ENCODE measurements around the gene PLA2G4D.

Gene PLA2G4D

GRCh38 chr15:42094512-42094963 lies at the start of gene PLA2G4D:
TSS of gene PLA2G4D (minus strand) at chr15:42094562. CDS start at chr15:42094459, 103 bp downstream.
- DNase-seq = no peak

- no peak for DNase-seq
Observed at GRCh38 chr15:42143356-42143755, 49.0 kb upstream of the PLA2G4D start.

GRCh38 chr15:42141795-42142667 lies 47.7 kb upstream of the PLA2G4D start:
- DNase-seq = no peak

GRCh38 chr15:42141246-42141645 lies 46.9 kb upstream of the PLA2G4D start:
- DNase-seq = no peak

GRCh38 chr15:42140383-42141070 lies 46.2 kb upstream of the PLA2G4D start:
- no peak for DNase-seq

GRCh38 chr15:42139596-42139995 lies 45.2 kb upstream of the PLA2G4D start:
- no peak for DNase-seq

- DNase-seq = no peak
Observed at GRCh38 chr15:42138968-42139386, 44.6 kb upstream of the PLA2G4D start.

- DNase-seq = no peak
Observed at GRCh38 chr15:42138411-42138810, 44.0 kb upstream of the PLA2G4D start.

GRCh38 chr15:42137461-42138261 lies 43.3 kb upstream of the PLA2G4D start:
- DNase-seq = peak; percentile 51

GRCh38 chr15:42136513-42136912 lies 42.2 kb upstream of the PLA2G4D start:
- no peak for DNase-seq

- DNase-seq = no peak
Observed at GRCh38 chr15:42135351-42135750, 41.0 kb upstream of the PLA2G4D start.

- no peak for DNase-seq
Observed at GRCh38 chr15:42134617-42135245, 40.4 kb upstream of the PLA2G4D start.

- peak; percentile 25 for DNase-seq
Observed at GRCh38 chr15:42133886-42134502, 39.6 kb upstream of the PLA2G4D start.

GRCh38 chr15:42133356-42133755 lies 39.0 kb upstream of the PLA2G4D start:
- DNase-seq = no peak

GRCh38 chr15:42131826-42132806 lies 37.8 kb upstream of the PLA2G4D start:
- DNase-seq = no peak

GRCh38 chr15:42131006-42131405 lies 36.6 kb upstream of the PLA2G4D start:
- no peak for DNase-seq

- no peak for DNase-seq
Observed at GRCh38 chr15:42130246-42130986, 36.1 kb upstream of the PLA2G4D start.

GRCh38 chr15:42129364-42129763 lies 35.0 kb upstream of the PLA2G4D start:
- peak; percentile 18 for DNase-seq

GRCh38 chr15:42128476-42128875 lies 34.1 kb upstream of the PLA2G4D start:
- no peak for DNase-seq

GRCh38 chr15:42123546-42123945 lies 29.2 kb upstream of the PLA2G4D start:
- DNase-seq = no peak

All from fibroblast of skin of right quadriceps (primary cell).